GM18507 (cell line): ENCODE results near the gene IL1RAPL1.
"Not testable (repeated sequence)": the region's sequence is repeated elsewhere in the genome, so short reads cannot be mapped to it uniquely, and the experiment has no call there.

Experiments used
- DNase-seq: peaks from one replicate; pipeline ENCODE4 v3.0.0; 2011; ENCODE audit warnings: low read depth; ENCODE audit not compliant: insufficient read length; ENCODE audit errors: extremely low spot score
- FAIRE-seq: peaks from 2 replicates; lab custom pipeline; 2011; peaks lifted over from hg19 to GRCh38; lab: Jason Lieb, UNC

The IL1RAPL1 gene

DNA sequence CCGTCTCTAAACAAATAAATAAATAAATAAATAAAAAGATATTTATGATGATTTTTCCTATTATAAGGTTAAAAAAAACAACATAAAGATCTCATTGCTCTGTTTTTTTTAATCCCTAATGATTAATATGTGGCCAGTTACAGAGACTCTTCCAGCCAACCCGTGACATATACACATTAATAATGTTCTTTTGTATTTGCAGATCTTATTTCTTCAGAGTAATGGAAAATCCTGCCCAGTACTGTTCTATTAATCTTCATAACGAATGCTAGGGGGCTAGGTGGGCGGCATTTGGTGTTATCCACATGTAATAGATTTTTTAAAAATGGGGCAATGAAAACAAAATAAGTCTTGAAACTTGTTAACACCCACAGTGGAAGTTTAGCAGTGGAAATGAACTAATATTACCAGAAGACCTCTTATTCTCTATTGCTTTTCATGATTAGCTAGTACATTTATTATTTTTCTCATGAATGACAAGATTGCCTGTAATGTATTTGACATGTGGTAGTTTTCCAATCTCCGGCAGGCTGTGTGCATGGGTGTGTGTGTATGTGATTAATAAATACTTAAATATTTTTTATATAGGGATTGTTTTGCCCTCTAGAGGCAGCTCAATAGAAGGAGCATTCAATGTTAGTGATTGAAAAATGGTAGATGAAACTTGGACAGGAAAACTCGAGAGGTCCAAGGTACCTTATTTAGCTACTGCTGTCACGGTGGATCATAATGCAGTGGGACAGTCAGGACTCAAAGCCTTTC lies 457.4 kb downstream of the IL1RAPL1 start:
- no peak for FAIRE-seq
- DNase-seq, result no peak

DNA sequence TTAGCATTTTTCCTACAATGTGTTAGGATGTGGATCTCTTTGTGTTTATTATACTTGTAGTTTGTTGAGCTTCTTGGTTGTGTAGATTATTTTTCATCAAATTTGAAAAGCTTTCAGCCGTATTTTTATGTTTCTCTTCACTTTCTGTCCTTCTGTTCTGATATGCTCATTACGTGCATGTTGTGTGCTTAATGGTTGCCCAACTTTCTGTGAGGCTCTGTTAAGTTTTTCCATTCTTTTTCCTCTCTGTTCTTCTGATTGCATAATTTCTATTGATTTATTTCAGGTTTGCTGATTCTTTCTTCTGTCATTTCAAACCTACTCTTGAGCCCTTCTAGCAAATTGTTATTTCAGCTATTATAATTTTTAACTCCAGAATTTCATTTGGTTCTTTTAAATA lies 478.2 kb downstream of the IL1RAPL1 start:
- FAIRE-seq (no peak), DNase-seq (no peak)

GRCh38 chrX:29066516-29066915 lies 479.3 kb downstream of the IL1RAPL1 start:
- DNase-seq (no peak), FAIRE-seq (no peak)

DNA sequence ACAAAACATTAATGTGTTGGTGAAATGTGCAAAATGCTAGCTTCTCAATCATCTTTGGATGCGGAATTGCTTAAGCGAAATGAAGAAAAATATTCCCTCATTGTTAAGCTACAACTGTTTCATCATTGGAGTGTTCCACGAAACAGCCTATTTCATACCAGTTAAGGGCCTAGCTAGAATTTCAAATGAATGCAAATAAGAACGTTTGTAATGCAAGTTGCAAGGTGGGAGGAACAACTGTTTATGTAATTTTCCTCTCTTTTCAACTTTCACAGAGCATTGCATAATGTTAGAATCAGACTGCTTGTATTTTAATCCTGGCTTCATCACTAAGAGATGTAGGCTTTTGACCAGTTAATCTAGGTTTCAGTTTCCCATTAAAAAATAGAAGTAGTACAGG lies 480.1 kb downstream of the IL1RAPL1 start:
- no peak for DNase-seq
- FAIRE-seq, result no peak

DNA sequence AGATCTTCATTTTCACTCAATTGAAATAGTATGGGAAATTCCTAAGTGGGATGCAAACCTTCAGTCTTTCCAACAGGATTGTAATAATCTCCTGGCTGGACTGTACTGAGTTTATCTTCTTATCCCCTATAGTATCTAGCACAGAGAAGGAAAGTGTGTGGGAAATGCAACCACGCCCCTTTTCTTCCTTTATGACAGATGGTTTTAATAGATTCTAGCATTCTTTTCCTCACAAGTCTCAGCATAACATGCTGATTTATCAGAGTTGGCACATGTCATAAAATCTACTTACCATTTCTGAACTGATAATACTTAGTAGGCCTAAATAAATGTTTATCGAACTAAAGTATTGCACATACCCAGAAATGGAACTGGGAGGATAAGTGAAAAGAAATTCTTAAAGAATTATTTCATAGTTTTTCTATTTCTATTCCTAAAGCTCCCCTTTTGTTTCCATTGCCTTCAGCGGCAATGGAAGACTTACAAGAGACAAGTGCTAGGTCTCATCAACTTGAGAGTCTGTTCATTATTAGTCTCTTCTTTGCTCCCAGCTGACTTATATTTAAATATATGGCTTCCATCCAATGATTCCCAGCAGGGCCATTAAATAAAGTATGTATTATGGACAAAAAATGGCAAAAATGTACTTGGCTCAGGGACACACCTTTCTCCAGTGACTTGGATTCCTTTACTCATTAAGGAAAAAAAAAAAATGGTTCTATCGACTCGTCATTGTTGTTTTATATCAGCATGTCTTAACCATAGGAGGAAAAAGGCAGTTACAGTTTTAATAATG lies 484.5 kb downstream of the IL1RAPL1 start:
- FAIRE-seq (no peak), DNase-seq (no peak)

DNA sequence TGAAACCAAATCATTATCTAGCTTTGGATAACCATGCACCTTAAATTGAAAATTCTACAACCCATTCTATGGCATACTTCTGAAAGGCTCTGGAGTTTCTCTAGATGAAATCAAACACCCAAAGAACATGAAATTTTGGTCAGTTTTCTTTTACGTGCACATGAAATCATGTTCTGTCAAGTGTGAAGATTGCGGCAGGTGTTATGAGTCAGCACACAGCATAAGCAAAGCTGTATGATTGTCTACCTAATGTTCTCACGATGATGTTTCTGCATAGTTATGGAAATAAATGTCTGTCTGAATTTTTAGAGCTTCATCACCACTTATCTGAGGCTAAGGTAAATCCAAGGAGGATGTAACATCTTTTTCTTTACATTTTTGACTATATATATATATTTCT lies 495.3 kb downstream of the IL1RAPL1 start:
- DNase-seq, result no peak
- no peak for FAIRE-seq

DNA sequence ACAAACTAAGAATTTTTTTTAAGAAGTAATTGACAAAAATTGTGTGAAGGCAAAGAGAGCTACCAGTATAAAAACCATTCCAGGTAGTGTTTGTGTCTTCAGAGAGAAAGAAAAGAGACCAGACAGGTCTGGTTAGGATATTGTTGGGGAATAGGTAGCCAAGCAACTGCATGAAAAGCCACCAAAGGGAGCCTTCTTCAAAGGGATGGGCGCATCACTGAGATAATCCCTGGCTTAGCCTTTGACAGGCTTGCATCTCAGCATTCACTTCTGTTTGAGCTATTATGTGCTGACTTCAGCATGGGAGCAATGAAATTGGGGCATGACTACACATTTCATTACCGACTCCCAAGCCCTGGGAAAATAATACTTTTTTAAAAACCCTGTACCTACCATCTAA lies 496.6 kb downstream of the IL1RAPL1 start:
- no peak for DNase-seq
- FAIRE-seq, result no peak

DNA sequence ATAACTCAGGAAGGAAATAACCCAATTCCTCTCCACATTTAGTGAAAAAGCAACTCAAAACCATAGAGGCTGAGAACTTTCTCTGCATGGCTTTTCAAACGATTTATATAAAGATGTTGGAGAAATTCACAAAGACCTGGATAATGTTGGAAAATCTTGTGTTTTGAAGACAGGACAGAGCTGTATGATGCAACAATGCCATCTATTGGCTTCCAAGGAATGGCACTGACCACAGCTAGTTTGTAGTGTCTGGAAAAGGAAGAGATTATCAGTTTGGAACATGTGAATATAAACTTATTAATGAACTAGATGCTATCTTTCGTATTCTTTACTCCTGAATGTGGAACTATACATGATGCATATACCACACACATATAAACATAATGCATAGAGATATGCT lies 503.6 kb downstream of the IL1RAPL1 start:
- DNase-seq (no peak), FAIRE-seq (no peak)

GRCh38 chrX:29107231-29107630 lies 520.0 kb downstream of the IL1RAPL1 start:
- DNase-seq, result no peak
- no peak for FAIRE-seq

- FAIRE-seq (no peak), DNase-seq (no peak)
These were observed 522.8 kb downstream of the IL1RAPL1 start for GRCh38 chrX:29110041-29110440.

DNA sequence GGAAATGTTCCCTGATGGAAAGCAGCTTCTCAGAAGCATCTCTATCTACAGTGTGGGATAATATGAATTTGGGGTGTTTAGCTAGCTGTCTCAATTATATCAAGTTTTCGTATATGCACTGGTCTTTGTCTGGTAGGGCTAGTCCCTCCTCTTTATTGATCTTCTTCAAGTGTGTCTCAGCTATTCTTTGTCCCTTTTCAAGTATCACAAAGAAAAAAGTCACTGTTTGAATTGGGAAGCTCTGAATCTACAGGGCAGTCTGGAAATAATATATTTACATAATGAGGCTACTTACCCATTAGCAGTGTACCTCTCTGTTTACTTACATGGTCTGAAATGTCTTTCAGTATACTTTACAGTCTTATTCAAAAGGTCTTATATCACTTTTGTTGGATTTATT lies 526.0 kb downstream of the IL1RAPL1 start:
- DNase-seq (no peak), FAIRE-seq (no peak)

DNA sequence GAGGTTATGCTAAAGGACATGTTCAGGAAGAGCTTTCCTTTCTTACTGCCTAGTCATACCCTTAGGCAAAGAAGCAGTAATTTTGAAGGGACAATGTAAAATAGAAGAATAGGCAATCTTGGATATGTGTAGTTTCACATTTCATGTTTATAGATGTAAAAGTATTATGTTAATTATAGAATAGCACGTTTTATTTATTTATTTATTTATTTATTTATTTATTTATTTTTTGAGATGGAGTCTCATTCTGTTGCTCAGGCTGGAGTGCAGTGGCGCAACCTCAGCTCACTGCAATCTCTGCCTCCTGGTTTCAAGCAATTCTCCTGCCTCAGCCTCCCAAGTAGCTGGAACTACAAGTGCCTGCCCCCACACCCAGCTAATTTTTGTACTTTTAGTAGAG lies 535.6 kb downstream of the IL1RAPL1 start:
- FAIRE-seq, DNase-seq: not testable (repeated sequence)

GRCh38 chrX:29130905-29131304 lies 543.7 kb downstream of the IL1RAPL1 start:
- FAIRE-seq (no peak), DNase-seq (no peak)

DNA sequence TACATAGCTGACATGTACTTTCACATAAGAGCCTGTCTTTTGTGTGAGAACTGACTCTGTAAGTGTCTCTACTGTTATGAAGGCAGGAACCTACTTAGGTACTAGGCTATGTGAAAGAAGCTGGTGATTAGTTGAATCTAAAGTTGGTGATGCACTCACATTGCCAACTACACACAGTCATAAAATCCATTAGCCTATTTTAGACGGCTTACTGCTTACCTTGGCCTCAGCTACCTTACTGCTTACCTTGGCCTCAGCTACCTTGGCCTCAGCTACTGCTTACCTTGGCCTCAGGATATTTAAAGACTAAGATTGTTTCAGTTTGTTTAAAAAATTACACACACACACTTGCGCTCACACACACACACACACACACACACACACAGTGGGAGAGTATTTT lies 549.7 kb downstream of the IL1RAPL1 start:
- FAIRE-seq (no peak), DNase-seq (no peak)

- DNase-seq, result no peak
- FAIRE-seq, result no peak
These were observed 550.8 kb downstream of the IL1RAPL1 start for GRCh38 chrX:29138003-29138402.

DNA sequence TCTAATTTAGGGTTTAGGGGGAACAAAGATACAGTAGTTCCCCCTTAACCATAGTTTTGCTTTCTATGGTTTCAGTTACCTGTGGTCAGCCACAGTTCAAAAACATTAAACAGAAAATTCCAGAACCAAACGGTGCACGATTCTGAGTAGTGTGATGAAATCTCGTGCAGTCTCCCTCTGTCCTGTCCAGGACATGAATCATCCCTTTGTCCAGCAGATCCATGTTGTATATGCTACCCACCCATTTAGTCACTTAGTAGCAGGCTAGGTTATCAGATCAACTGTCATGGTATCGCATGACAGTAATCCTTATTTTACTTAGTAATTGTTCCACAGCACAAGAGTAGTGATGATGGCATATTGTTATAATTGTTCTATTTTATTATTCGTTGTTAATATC lies 556.1 kb downstream of the IL1RAPL1 start:
- DNase-seq, result no peak
- FAIRE-seq, result no peak

DNA sequence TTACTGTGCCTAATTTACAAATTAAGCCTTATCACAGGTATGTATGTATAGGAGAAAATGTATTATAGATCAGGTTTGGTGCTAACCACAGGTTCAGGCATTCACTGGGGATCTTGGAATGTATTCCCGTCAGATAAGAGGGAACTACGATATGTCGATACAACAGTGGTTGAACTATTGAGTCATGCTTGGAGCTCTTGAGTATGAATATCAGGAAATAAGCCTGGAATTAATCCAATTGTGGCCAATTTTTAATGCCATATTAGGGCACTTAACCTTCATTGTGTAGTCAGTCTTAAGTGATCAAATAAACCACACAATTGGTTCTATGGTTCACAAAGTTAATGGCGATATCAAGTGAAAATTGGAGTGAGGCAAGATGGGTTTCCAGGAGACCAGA lies 556.5 kb downstream of the IL1RAPL1 start:
- no peak for FAIRE-seq
- DNase-seq, result no peak

- DNase-seq (no peak), FAIRE-seq (no peak)
These were observed 558.1 kb downstream of the IL1RAPL1 start for GRCh38 chrX:29145316-29145715.

- DNase-seq (no peak), FAIRE-seq (no peak)
These were observed 561.3 kb downstream of the IL1RAPL1 start for GRCh38 chrX:29148511-29148910.

DNA sequence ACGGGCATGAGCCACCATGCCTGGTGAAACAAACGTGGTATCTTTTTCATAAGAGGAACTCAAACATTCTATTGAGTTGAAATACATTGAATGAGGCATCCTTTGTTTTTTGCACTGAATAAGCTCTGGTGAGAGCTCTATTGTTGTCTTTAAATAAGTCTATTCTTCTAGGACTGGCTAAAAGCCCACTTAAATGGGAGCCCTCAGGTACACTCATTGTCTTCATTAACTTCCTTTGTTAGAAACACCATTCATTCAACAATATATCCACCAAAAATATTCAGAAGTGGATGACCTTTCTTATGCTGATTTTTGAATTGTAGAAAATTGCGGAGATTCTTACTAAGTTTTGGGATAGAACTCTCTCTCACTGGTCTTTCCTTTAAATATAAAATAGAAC lies 568.0 kb downstream of the IL1RAPL1 start:
- no peak for DNase-seq
- FAIRE-seq, result no peak

DNA sequence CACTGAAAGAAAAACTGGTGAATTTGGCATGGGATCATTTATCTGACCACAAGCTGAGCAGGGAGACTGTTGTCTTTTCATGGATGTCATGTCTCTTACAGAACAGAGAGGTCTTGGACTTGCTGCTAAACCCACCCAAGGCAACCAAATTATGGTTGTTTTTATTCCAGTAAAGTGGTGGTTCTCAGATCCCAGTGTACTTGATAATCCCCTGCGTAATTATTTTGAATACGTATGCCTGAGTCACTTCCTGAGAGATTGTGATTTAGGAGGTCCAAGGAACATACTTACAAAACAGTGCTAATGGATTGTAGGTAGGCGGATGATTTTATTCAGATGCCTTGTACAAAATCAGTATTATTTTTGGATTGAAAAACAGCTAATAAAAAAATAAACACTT lies 585.6 kb downstream of the IL1RAPL1 start:
- DNase-seq (no peak), FAIRE-seq (no peak)
